ENCODE data around the gene BRD3.
"Not testable (repeated sequence)": the region's sequence is repeated elsewhere in the genome, so short reads cannot be mapped to it uniquely, and the experiment has no call there.

Gene BRD3

GRCh38 chr9:133990366-133991213 is 77.2 kb downstream of the BRD3 start:
- no peak for DNase-seq

- no peak for DNase-seq
Measured at GRCh38 chr9:133989625-133990365, 78.0 kb downstream of the BRD3 start.

- not testable (repeated sequence) for DNase-seq
Measured at GRCh38 chr9:133988771-133989170, 79.1 kb downstream of the BRD3 start.

- no peak for DNase-seq
Measured at GRCh38 chr9:133987946-133988665, 79.7 kb downstream of the BRD3 start.

GRCh38 chr9:133987446-133987788 is 80.4 kb downstream of the BRD3 start:
- DNase-seq: no peak

- no peak for DNase-seq
Measured at GRCh38 chr9:133986774-133987445, 80.9 kb downstream of the BRD3 start.

GRCh38 chr9:133986061-133986460 is 81.8 kb downstream of the BRD3 start:
- DNase-seq: no peak

GRCh38 chr9:133982971-133983720 is 84.7 kb downstream of the BRD3 start:
- DNase-seq: no peak

GRCh38 chr9:133981958-133982681 is 85.7 kb downstream of the BRD3 start:
- DNase-seq: no peak

GRCh38 chr9:133981589-133981957 is 86.3 kb downstream of the BRD3 start:
- DNase-seq: no peak

GRCh38 chr9:133980864-133981588 is 86.8 kb downstream of the BRD3 start:
- DNase-seq: no peak
